GM23338 (cell line): ENCODE measurements around the gene GMPPB. TPM values are rescaled to one million over a fixed set of nuclear protein-coding genes. Genes with fewer than 3 reads are reported as not detected.

Experiments used
- ATAC-seq: fragments of 200-7000 bp; cut with Tn5 transposase; 3 replicates; pipeline ENCODE4 v1.9.1; 2020
- DNase-seq: peaks from one replicate; pipeline ENCODE4 v3.0.0-alpha.2; 2015; ENCODE audit warnings: low spot score
- H2AFZ ChIP-seq: fragments of 200-600 bp; sonication (generic); 2 replicates; pipeline ENCODE4 v1.8.0; 2016; ENCODE audit warnings: antibody characterized with exemption, mild to moderate bottlenecking, moderate library complexity
- H3F3A ChIP-seq: fragments of 200-600 bp; sonication (generic); replicated peaks from 2 replicates; pipeline ENCODE4 v1.8.0; 2017; ENCODE audit warnings: antibody characterized with exemption, mixed run types, low read depth
- H3K27ac ChIP-seq: fragments of 200-600 bp; sonication (generic); 2 replicates; pipeline ENCODE4 v1.6.1; 2016; ENCODE audit warnings: low read depth
- H3K27me3 ChIP-seq: fragments of 200-600 bp; sonication (generic); 2 replicates; pipeline ENCODE4 v1.8.0; 2016; ENCODE audit warnings: mild to moderate bottlenecking, mixed run types, moderate library complexity; ENCODE audit not compliant: insufficient read depth
- H3K36me3 ChIP-seq: fragments of 200-600 bp; sonication (generic); 2 replicates; pipeline ENCODE4 v1.8.0; 2016; ENCODE audit warnings: mild to moderate bottlenecking; ENCODE audit not compliant: insufficient read depth
- H3K4me1 ChIP-seq: fragments of 200-600 bp; sonication (generic); 2 replicates; pipeline ENCODE4 v1.8.0; 2016; ENCODE audit warnings: mild to moderate bottlenecking, moderate library complexity; ENCODE audit not compliant: insufficient read depth
- H3K4me2 ChIP-seq: fragments of 200-600 bp; sonication (generic); 2 replicates; pipeline ENCODE4 v1.7.1; 2017; ENCODE audit warnings: mixed run types
- H3K4me3 ChIP-seq: fragments of 200-600 bp; sonication (generic); 2 replicates; pipeline ENCODE4 v1.6.1; 2016; ENCODE audit warnings: mixed run types
- H3K79me2 ChIP-seq: fragments of 200-600 bp; sonication (generic); replicated peaks from 2 replicates; pipeline ENCODE4 v1.8.0; 2017; ENCODE audit warnings: mild to moderate bottlenecking; ENCODE audit not compliant: insufficient read depth
- H3K9me2 ChIP-seq: fragments of 200-600 bp; sonication (generic); 2 replicates; pipeline ENCODE4 v1.8.0; 2017; ENCODE audit not compliant: insufficient read depth
- H4K20me1 ChIP-seq: fragments of 200-600 bp; sonication (generic); replicated peaks from 2 replicates; pipeline ENCODE4 v1.8.0; 2017; ENCODE audit warnings: mild to moderate bottlenecking; ENCODE audit not compliant: insufficient read depth
- H3K27ac Mint-ChIP-seq: 2 replicates; pipeline ENCODE4 v1.8.0; 2020; ENCODE audit warnings: inconsistent platforms, mild to moderate bottlenecking, moderate library complexity, mixed read lengths
- H3K27me3 Mint-ChIP-seq: 3 replicates; pipeline ENCODE4 v1.8.0; 2022; ENCODE audit warnings: low read depth, mild to moderate bottlenecking, moderate library complexity, mixed read lengths, inconsistent platforms; ENCODE audit not compliant: insufficient read depth, poor library complexity
- H3K36me3 Mint-ChIP-seq: 3 replicates; pipeline ENCODE4 v1.8.0; 2021; ENCODE audit warnings: low read depth, mild to moderate bottlenecking, inconsistent platforms, moderate library complexity, mixed read lengths
- H3K4me1 Mint-ChIP-seq: 3 replicates; pipeline ENCODE4 v1.8.0; 2020; ENCODE audit warnings: mild to moderate bottlenecking, inconsistent platforms, mixed read lengths
- H3K4me3 Mint-ChIP-seq: 3 replicates; pipeline ENCODE4 v1.8.0; 2021; ENCODE audit warnings: moderate library complexity, mild to moderate bottlenecking, inconsistent platforms, mixed read lengths
- H3K9me3 Mint-ChIP-seq: 3 replicates; pipeline ENCODE4 v1.8.0; 2020; ENCODE audit warnings: moderate library complexity, mild to moderate bottlenecking, inconsistent platforms, mixed read lengths
- CREB1 ChIP-seq: fragments of 250-450 bp; sonication (Bioruptor Pico); IDR thresholded peaks from 2 replicates; pipeline ENCODE4 v1.5.0; 2020; ENCODE audit warnings: low read depth, mild to moderate bottlenecking, moderate library complexity
- ETS1 ChIP-seq: IDR thresholded peaks from 2 replicates; pipeline ENCODE4 v1.6.1; 2016; ENCODE audit warnings: antibody characterized with exemption
- JUNB ChIP-seq: IDR thresholded peaks from one replicate; pipeline ENCODE4 v1.6.1; 2016; ENCODE audit warnings: antibody characterized with exemption; ENCODE audit not compliant: unreplicated experiment
- NANOG ChIP-seq: IDR thresholded peaks from 2 replicates; pipeline ENCODE4 v1.6.1; 2016; ENCODE audit warnings: antibody characterized with exemption, borderline replicate concordance
- POLR2AphosphoS5 ChIP-seq: IDR thresholded peaks from 2 replicates; pipeline ENCODE4 v1.6.1; 2016; ENCODE audit warnings: antibody characterized with exemption, low read depth
- REST ChIP-seq: IDR thresholded peaks from one replicate; pipeline ENCODE4 v1.6.1; 2018; ENCODE audit warnings: antibody characterized with exemption; ENCODE audit not compliant: unreplicated experiment
- STAT1 ChIP-seq: IDR thresholded peaks from one replicate; pipeline ENCODE4 v1.6.1; 2016; ENCODE audit warnings: antibody characterized with exemption; ENCODE audit not compliant: unreplicated experiment
- ZNF331 ChIP-seq: fragments of 250-450 bp; sonication (Bioruptor Pico); IDR thresholded peaks from 2 replicates; pipeline ENCODE4 v1.5.0; 2020; ENCODE audit warnings: low read depth, mild to moderate bottlenecking, moderate library complexity
- polyA plus RNA-seq: library from polyadenylated mRNA; unstranded; fragments of >200 nt; fragmentation: Nextera tagmentation; extraction: Ambion mirVana; gene quantifications from 2 replicates; pipeline ENCODE4 v1.2.1, GENCODE V29; 2016
- total RNA-seq: library from RNA; depleted of rRNA; stranded (reverse); fragments of >200 nt; shearing (Covaris generic); gene quantifications from 2 replicates; pipeline ENCODE4 v1.2.3, GENCODE V29; 2014
- TF ChIP-seq, protein P1 (sequence below), 2 experiments: fragments of 200-600 bp in 1 of 2; sonication (generic) in 1 of 2; conservative IDR thresholded peaks; 2 replicates each; pipeline versions ENCODE4 v1.5.1 to v1.6.1; 2016 to 2017; ENCODE audit warnings: antibody characterized with exemption in 2 of 2, low read depth in 2 of 2, mild to moderate bottlenecking in 2 of 2, moderate library complexity in 1 of 2

Gene GMPPB
- total and polyA plus RNA-seq, 2 experiments from 2014 or later = 10.2 to 36.1 TPM

GRCh38 chr3:49683162-49683561 is 40.6 kb downstream of the GMPPB start:
- Histone ChIP-seq H3K36me3 (peaks cover under 1% of the 10 kb centered on the region; the same call in 1 of the 2 replicates), H4K20me1 (no peaks in the 10 kb centered on the region; the same call in 1 of the 2 replicates), H2AFZ (no peak overlapping the region), H3K4me2 (no peak overlapping the region), H3K27ac (no peak overlapping the region), H3K4me3 (no peak overlapping the region), H3K79me2 (no peaks in the 10 kb centered on the region), H3K9me2 (no peaks in the 10 kb centered on the region), H3F3A (no peaks in the 10 kb centered on the region), H3K27me3 (no peaks in the 10 kb centered on the region), H3K4me1 (no peaks in the 10 kb centered on the region)
- peaks cover 7% of the 10 kb centered on the region for H3K27me3 Mint-ChIP-seq
- no peak for ATAC-seq
- H3K36me3 Mint-ChIP-seq = peaks cover 45% of the 10 kb centered on the region
- no peaks in the 10 kb centered on the region for H3K9me3 Mint-ChIP-seq
- H3K4me1 Mint-ChIP-seq = peaks cover 9% of the 10 kb centered on the region
- TF ChIP-seq CREB1 (CRISPR knock-in tag) = no peak
- TF ChIP-seq ZNF331 = no peak
- no peak for TF ChIP-seq STAT1
- TF ChIP-seq ETS1 = no peak
- TF ChIP-seq NANOG = no peak
- no peak for TF ChIP-seq POLR2AphosphoS5
- DNase-seq = no peak
- H3K27ac Mint-ChIP-seq = no peak overlapping the region
- no peak overlapping the region for H3K4me3 Mint-ChIP-seq

GRCh38 chr3:49681543-49681942 is 42.2 kb downstream of the GMPPB start:
- Mint-ChIP-seq H3K4me1 (peaks cover 4% of the 10 kb centered on the region), H3K9me3 (no peaks in the 10 kb centered on the region), H3K27me3 (peaks cover 2% of the 10 kb centered on the region), H3K36me3 (peaks cover 58% of the 10 kb centered on the region), H3K4me3 (no peak overlapping the region), H3K27ac (no peak overlapping the region)
- Histone ChIP-seq H3K36me3 (peaks cover 9% of the 10 kb centered on the region; the same call in 1 of the 2 replicates), H4K20me1 (peaks cover 2% of the 10 kb centered on the region; the same call in 1 of the 2 replicates), H3K9me2 (no peaks in the 10 kb centered on the region), H3F3A (no peaks in the 10 kb centered on the region), H3K27ac (no peak overlapping the region), H3K4me1 (no peaks in the 10 kb centered on the region), H3K27me3 (no peaks in the 10 kb centered on the region), H3K4me2 (no peak overlapping the region), H3K4me3 (no peak overlapping the region), H2AFZ (no peak overlapping the region), H3K79me2 (no peaks in the 10 kb centered on the region)
- TF ChIP-seq, protein P1, sequence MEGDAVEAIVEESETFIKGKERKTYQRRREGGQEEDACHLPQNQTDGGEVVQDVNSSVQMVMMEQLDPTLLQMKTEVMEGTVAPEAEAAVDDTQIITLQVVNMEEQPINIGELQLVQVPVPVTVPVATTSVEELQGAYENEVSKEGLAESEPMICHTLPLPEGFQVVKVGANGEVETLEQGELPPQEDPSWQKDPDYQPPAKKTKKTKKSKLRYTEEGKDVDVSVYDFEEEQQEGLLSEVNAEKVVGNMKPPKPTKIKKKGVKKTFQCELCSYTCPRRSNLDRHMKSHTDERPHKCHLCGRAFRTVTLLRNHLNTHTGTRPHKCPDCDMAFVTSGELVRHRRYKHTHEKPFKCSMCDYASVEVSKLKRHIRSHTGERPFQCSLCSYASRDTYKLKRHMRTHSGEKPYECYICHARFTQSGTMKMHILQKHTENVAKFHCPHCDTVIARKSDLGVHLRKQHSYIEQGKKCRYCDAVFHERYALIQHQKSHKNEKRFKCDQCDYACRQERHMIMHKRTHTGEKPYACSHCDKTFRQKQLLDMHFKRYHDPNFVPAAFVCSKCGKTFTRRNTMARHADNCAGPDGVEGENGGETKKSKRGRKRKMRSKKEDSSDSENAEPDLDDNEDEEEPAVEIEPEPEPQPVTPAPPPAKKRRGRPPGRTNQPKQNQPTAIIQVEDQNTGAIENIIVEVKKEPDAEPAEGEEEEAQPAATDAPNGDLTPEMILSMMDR (conservative IDR thresholded peaks at IDR 0.05; ENCODE audit: low read depth in 2 of 2) = no peak
- TF ChIP-seq REST (no peak), JUNB (no peak)
- no peak for DNase-seq
- ATAC-seq = no peak
